Measurements from ENCODE around the gene TPM4. TPM values are rescaled to one million over a fixed set of nuclear protein-coding genes. Genes with fewer than 3 reads are reported as not detected.

TPM4 gene
- total and polyA plus RNA-seq, 2 of the 8 experiments (the other 6 are each of a cell fraction or from before 2014, with no cell fraction given): 160 to 359 TPM

- ChIA-PET POLR2A (ENCODE audit: partially characterized antibody) (no interaction called here), CTCF (ENCODE audit: partially characterized antibody) (interaction anchor here (1.0 kb wide), 1 partner anchor 993 kb away, joined by 5 read pairs; no protein-coding TSS in a partner anchor)
- Histone ChIP-seq H4K91ac (replicated peaks; ENCODE audit: insufficient read length, low read length) (no peak overlapping the region), H3K79me1 (ENCODE audit: low read depth, low read length) (no peaks in the 10 kb centered on the region), H4K5ac (ENCODE audit: insufficient read length, low read depth, low read length) (no peak overlapping the region), H3K79me2 (ENCODE audit: control insufficient read depth in 1 of 2, insufficient read depth in 2 of 2, low read length in 2 of 2) (no peaks in the 10 kb centered on the region), H4K8ac (ENCODE audit: extremely low read depth, insufficient read depth, low read length) (no peak overlapping the region), H3K27ac (ENCODE audit: low read depth, low read length) (no peak overlapping the region), H3K27me3 (replicated peaks in 1 of 4; ENCODE audit: control insufficient read depth in 3 of 4, extremely low read depth in 1 of 4, insufficient read depth in 3 of 4, low read length in 3 of 4) (no peaks in the 10 kb centered on the region), H4K20me1 (replicated peaks in 1 of 2; ENCODE audit: control insufficient read depth in 1 of 2, insufficient read depth in 2 of 2, low read length in 2 of 2) (no peaks in the 10 kb centered on the region), H2AK5ac (ENCODE audit: low read depth, low read length) (no peak overlapping the region), H3K9ac (replicated peaks in 1 of 4; ENCODE audit: extremely low read depth in 1 of 4, low read depth in 3 of 4, low read length in 3 of 4) (no peak overlapping the region), H3K18ac (ENCODE audit: extremely low read depth, low read length) (no peak overlapping the region), H2BK20ac (ENCODE audit: low read length) (no peak overlapping the region), H2BK15ac (ENCODE audit: low read length) (no peak overlapping the region), H2BK12ac (ENCODE audit: low read depth, low read length) (no peak overlapping the region), H3K4ac (replicated peaks; ENCODE audit: insufficient read length, low read depth, low read length) (no peak overlapping the region), H3K4me1 (replicated peaks in 1 of 4; ENCODE audit: control insufficient read depth in 3 of 4, insufficient read depth in 4 of 4, low read length in 3 of 4) (peaks cover 0 to 5% (median 1%) of the 10 kb centered on the region in 4 experiments; a peak in 2 of 7 replicates), H3K4me3 (ENCODE audit: extremely low read depth in 1 of 4, insufficient read depth in 2 of 4, low read depth in 3 of 4, low read length in 4 of 4) (no peak overlapping the region), H2BK5ac (ENCODE audit: low read depth, low read length) (no peak overlapping the region), H2AFZ (ENCODE audit: low read length) (no peak overlapping the region), H3K9me3 (ENCODE audit: insufficient read depth in 2 of 2, low read depth in 1 of 2, low read length in 1 of 2) (no peaks in the 10 kb centered on the region), H3K36me3 (ENCODE audit: control insufficient read depth in 2 of 4, insufficient read depth in 4 of 4, low read length in 3 of 4) (no peaks in the 10 kb centered on the region), H3K23ac (ENCODE audit: insufficient read length) (no peak overlapping the region), H3K56ac (replicated peaks; ENCODE audit: insufficient read length, low read depth, low read length) (no peak overlapping the region), H3K23me2 (ENCODE audit: low read depth, low read length) (peaks cover 3% of the 10 kb centered on the region; the same call in 1 of the 2 replicates), H3K14ac (ENCODE audit: insufficient read length) (no peak overlapping the region), H2BK120ac (replicated peaks; ENCODE audit: low read depth, low read length) (no peak overlapping the region), H3K4me2 (ENCODE audit: insufficient read depth in 1 of 2, low read depth in 2 of 2, low read length in 2 of 2) (no peak overlapping the region)
- DNase-seq (ENCODE audit: low read depth in 1 of 2, low spot score in 2 of 2) (no peak), FAIRE-seq (no peak)
- TF ChIP-seq PHF8 (conservative IDR thresholded peaks at IDR 0.05; ENCODE audit: low read depth, low read length) (no peak), KDM5A (IDR thresholded peaks at IDR 0.05; ENCODE audit: low read length) (no peak), SP4 (IDR thresholded peaks at IDR 0.05; ENCODE audit: low read length) (no peak), TEAD4 (IDR thresholded peaks at IDR 0.05; ENCODE audit: low read depth, low read length) (no peak), RBBP5 (IDR thresholded peaks at IDR 0.05; ENCODE audit: borderline replicate concordance, low read depth, low read length) (no peak), ATF3 (IDR thresholded peaks at IDR 0.05; ENCODE audit: insufficient read depth, low read depth, low read length) (no peak), RXRA (IDR thresholded peaks at IDR 0.05; ENCODE audit: insufficient read depth, low read depth, low read length) (no peak), SIN3A (conservative IDR thresholded peaks at IDR 0.05 in 1 of 2, IDR thresholded peaks at IDR 0.05 in 1 of 2; ENCODE audit: low read depth in 1 of 2, low read length in 2 of 2) (no peak), POLR2A (IDR thresholded peaks at IDR 0.05; ENCODE audit: control extremely low read depth in 1 of 2, low read depth in 2 of 2, low read length in 2 of 2) (no peak)
- WGBS, 2 experiments (ENCODE audit: extremely low coverage in 1 of 2, insufficient coverage in 1 of 2, insufficient read length in 1 of 2, insufficient replicate concordance in 2 of 2, low coverage in 1 of 2, low lambda C conversion rate in 2 of 2, missing lambda C conversion rate in 1 of 2): 97 to 100% methylated on average over 2 to 9 of the region's 9 CpGs
Measured at GRCh38 chr19:16142032-16142580, 65.8 kb downstream of the TPM4 start.
